Neutrophil (primary cell): ENCODE measurements around the gene MCC.

ENCODE experiments used
- H3K27ac ChIP-seq: fragments of 200-600 bp; sonication (generic); 2 replicates; pipeline ENCODE4 v1.5.1; 2016; ENCODE audit warnings: mild to moderate bottlenecking, moderate library complexity
- H3K27me3 ChIP-seq: fragments of 200-600 bp; sonication (generic); 2 replicates; pipeline ENCODE4 v1.6.0; 2016; ENCODE audit warnings: mild to moderate bottlenecking
- H3K36me3 ChIP-seq: fragments of 200-600 bp; sonication (generic); 2 replicates; pipeline ENCODE4 v1.5.1; 2017
- H3K4me1 ChIP-seq, 2 experiments: fragments of 200-600 bp in 1 of 2; sonication (generic) in 1 of 2; 1 replicate in 1 of 2; 2 replicates in 1 of 2; pipeline versions ENCODE4 v1.5.1 to v1.6.1; 2013 to 2016; ENCODE audit warnings: low read depth in 1 of 2, low read length in 1 of 2, mild to moderate bottlenecking in 1 of 2, moderate library complexity in 1 of 2; ENCODE audit not compliant: control insufficient read depth in 1 of 2, insufficient read depth in 1 of 2
- H3K4me3 ChIP-seq, 2 experiments: fragments of 200-600 bp in 1 of 2; sonication (generic) in 1 of 2; 1 replicate in 1 of 2; 2 replicates in 1 of 2; pipeline ENCODE4 v1.5.1; 2013 to 2016; ENCODE audit warnings: low read depth in 1 of 2, low read length in 1 of 2, mild to moderate bottlenecking in 1 of 2, moderate library complexity in 1 of 2
- H3K9me3 ChIP-seq: fragments of 200-600 bp; sonication (generic); 2 replicates; pipeline ENCODE4 v1.5.1; 2016
- TF ChIP-seq, protein P1 (sequence below): fragments of 200-600 bp; sonication (generic); IDR thresholded peaks from 2 replicates; pipeline ENCODE4 v1.5.1; 2016; ENCODE audit warnings: antibody characterized with exemption

MCC gene

DNA sequence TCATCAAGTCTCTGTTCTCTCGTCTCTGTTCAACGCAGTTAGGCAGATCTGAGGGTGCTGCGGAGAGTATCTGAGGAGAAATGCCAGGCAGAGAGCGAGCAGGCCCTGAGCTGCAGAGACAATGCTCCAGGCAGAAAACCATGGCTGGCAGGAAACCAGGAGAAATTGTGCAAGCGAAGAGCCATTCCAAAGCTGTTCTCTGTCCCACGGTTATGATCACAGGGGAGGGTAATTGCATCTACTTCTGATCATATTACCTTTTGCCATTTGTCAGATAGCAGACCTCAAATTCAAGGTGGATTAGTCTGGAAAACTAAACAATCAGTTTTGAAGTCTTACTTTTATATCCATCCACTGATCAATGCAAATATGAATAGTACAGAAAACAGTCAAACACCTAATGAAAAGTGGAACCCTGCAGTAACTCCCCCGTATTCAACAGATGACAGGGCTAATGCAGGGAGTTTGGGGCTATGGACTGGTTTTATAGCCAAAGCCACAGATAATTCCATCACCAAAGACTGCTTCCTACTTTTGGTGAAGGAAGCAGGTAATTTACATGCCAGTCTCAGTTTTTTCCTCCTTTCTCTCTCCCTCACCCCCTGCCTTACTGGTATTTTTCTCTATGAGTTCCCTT, 283.6 kb downstream of the MCC start:
- TF ChIP-seq, protein P1, sequence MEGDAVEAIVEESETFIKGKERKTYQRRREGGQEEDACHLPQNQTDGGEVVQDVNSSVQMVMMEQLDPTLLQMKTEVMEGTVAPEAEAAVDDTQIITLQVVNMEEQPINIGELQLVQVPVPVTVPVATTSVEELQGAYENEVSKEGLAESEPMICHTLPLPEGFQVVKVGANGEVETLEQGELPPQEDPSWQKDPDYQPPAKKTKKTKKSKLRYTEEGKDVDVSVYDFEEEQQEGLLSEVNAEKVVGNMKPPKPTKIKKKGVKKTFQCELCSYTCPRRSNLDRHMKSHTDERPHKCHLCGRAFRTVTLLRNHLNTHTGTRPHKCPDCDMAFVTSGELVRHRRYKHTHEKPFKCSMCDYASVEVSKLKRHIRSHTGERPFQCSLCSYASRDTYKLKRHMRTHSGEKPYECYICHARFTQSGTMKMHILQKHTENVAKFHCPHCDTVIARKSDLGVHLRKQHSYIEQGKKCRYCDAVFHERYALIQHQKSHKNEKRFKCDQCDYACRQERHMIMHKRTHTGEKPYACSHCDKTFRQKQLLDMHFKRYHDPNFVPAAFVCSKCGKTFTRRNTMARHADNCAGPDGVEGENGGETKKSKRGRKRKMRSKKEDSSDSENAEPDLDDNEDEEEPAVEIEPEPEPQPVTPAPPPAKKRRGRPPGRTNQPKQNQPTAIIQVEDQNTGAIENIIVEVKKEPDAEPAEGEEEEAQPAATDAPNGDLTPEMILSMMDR: no peak
- H3K36me3 ChIP-seq: no peaks in the 10 kb centered on the region
- H3K4me1 ChIP-seq: no peaks in the 10 kb centered on the region
- H3K27me3 ChIP-seq: no peaks in the 10 kb centered on the region
- no peak overlapping the region for H3K4me3 ChIP-seq
- no peak overlapping the region for H3K27ac ChIP-seq
- H3K9me3 ChIP-seq: no peaks in the 10 kb centered on the region

DNA sequence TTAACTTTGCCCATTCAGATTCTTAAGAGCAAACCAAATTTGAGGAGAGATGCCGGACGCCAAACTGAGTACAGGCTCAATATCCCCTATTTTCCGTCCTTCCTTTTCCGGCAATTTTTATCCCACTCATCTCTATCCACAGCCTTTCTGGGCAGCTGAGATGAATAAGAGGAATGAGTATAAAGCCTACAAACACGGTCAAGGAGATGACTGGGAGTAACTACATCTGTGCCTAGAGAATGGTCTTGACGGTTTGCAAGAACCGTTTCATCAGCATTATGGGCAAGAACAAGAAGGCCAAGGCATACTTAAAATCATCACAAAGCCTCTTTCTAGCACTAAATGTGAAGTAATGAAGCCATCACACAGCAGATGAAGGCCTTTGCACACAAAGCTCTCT, 284.3 kb downstream of the MCC start:
- H3K4me3 ChIP-seq: no peak overlapping the region
- H3K9me3 ChIP-seq: no peaks in the 10 kb centered on the region
- H3K27ac ChIP-seq: no peak overlapping the region
- no peaks in the 10 kb centered on the region for H3K4me1 ChIP-seq
- H3K27me3 ChIP-seq: no peaks in the 10 kb centered on the region
- H3K36me3 ChIP-seq: no peaks in the 10 kb centered on the region
- TF ChIP-seq, protein P1: no peak

DNA sequence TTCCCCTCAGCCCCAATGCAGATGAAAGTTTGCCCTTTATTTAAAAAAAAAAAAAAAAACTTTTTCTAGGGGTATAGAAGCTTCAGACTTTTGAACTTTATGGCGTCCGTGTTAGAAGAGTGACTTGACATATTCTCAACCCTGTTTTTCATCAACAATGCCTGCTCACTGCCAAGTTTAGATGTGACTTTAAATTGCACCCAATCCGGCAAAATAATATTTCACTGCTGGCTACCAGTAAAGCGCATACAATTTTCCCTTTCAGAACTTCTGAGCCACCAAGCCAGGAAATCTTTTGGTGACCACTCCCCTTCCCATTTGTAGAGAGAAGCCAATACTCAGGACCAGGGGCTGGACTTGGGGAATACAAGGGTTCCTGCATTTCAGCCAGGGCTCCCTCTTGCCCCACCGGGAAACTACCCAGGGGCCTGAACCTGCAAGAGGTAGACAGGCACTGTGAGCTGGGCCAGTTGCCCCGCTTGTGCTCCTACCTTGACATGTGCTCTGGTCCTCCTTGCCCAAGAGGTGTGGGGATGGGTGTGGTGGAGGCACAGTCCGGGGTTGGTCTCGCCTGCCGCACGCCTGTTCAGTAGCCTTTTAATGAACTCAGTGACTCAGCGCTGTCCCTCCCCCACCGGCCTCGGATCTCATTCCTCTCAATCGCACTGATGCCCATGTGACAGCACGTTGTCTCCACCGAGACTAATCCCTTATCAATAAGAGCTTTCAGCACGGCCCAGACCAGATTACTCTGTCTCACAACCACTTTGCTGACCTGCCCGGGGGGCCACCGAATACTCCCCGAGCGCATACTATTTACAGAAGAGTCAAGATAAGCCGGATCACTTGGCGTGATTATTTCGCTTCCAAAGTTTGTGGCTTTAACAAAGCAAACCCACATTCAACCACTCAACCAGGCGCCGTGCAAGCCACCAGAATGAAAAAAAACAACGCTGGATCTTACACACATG, 285.2 kb downstream of the MCC start:
- no peak overlapping the region for H3K27ac ChIP-seq
- TF ChIP-seq, protein P1: no peak
- no peaks in the 10 kb centered on the region for H3K4me1 ChIP-seq
- no peaks in the 10 kb centered on the region for H3K27me3 ChIP-seq
- no peak overlapping the region for H3K4me3 ChIP-seq
- no peaks in the 10 kb centered on the region for H3K9me3 ChIP-seq
- no peaks in the 10 kb centered on the region for H3K36me3 ChIP-seq

DNA sequence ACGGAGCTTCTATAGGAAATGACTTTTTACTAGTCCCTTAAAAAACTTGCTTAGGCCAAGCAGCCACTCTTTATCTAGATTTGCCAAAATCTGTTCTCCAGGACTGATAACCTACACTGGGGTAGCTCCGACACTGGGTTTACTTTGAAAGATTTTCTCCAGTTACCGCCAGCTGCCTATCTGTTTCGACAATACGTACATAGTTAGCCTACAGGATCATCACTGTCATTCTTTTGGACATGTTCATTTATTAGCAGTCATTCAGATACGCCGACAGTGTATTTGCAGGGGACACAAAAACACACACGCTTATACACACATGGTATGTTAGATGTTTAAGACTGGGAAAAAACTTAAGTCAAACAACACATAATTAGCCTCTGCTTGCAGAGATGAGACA, 286.0 kb downstream of the MCC start:
- Histone ChIP-seq H3K27ac (no peak overlapping the region), H3K4me3 (no peak overlapping the region), H3K27me3 (no peaks in the 10 kb centered on the region), H3K36me3 (no peaks in the 10 kb centered on the region), H3K4me1 (no peaks in the 10 kb centered on the region), H3K9me3 (no peaks in the 10 kb centered on the region)
- TF ChIP-seq, protein P1: no peak

DNA sequence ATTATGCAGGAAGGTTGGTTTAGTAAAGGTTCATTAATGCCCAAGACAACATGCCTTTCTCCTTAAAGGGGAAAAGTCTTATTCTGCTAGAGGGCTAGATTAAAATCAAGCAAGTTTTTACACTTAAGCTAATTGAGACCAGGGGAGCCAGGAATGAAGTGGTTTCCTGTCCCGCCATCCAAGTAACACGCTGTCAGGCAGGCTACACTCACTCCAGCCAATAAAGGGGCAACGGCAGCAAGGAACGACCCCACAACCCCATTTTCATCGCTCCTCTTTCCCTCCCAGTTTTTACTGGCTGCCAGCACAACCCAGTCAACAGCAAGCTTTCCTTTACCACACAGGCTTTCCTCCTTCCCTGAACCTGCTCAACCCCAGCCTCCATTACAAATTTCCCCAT, 286.5 kb downstream of the MCC start:
- no peak overlapping the region for H3K27ac ChIP-seq
- no peaks in the 10 kb centered on the region for H3K4me1 ChIP-seq
- no peaks in the 10 kb centered on the region for H3K9me3 ChIP-seq
- TF ChIP-seq, protein P1: no peak
- H3K4me3 ChIP-seq: no peak overlapping the region
- H3K27me3 ChIP-seq: no peaks in the 10 kb centered on the region
- H3K36me3 ChIP-seq: no peaks in the 10 kb centered on the region
